Kidney epithelial cell (primary cell): Measurements from ENCODE around the gene MAP1LC3C. TPM values are rescaled to one million over a fixed set of nuclear protein-coding genes. Genes with fewer than 3 reads are reported as not detected.

Source experiments
- DNase-seq: peaks from one replicate; pipeline ENCODE4 v3.0.0-alpha.2; 2010; ENCODE audit warnings: low read depth
- H3K27me3 ChIP-seq: 2 replicates; pipeline ENCODE4 v1.6.0; 2011; ENCODE audit warnings: low read length; ENCODE audit not compliant: control insufficient read depth, insufficient read depth
- H3K36me3 ChIP-seq: 2 replicates; pipeline ENCODE4 v1.5.1; 2011; ENCODE audit warnings: low read length; ENCODE audit not compliant: control insufficient read depth, insufficient read depth
- H3K4me3 ChIP-seq: 2 replicates; pipeline ENCODE4 v1.5.1; 2011; ENCODE audit warnings: low read depth, mild to moderate bottlenecking, control low read depth, low read length
- total RNA-seq: library from RNA; depleted of rRNA; stranded (reverse); fragments of >200 nt; gene quantifications from 2 replicates; pipeline ENCODE4 v1.2.3, GENCODE V29; 2015
- TF ChIP-seq, protein P1 (sequence below): IDR thresholded peaks from 2 replicates; pipeline ENCODE4 v1.5.1; 2011; ENCODE audit warnings: mild to moderate bottlenecking, moderate library complexity, low read length, control low read depth, inconsistent platforms; ENCODE audit not compliant: insufficient read depth, poor library complexity, severe bottlenecking

Gene MAP1LC3C
- total RNA-seq, 1 donor from 2014 or later, result not detected

DNA sequence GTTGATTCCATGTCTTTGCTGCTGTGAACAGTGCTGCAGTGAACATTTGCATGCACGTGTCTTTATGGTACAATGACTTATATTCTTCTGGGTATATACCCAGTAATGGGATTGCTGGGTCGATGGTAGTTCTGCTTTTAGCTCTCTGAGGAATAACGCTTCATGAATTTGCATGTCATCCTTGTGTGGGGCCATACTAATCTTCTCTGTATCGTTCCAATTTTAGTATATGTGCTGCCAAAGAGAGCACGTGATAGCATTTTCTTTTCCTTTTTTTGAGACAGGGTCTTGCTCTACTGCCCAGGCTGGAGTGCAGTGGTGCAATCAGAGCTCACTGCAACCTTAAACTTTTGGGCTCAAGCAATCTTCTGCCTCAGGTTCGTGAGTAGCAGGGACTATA, 24.9 kb upstream of the MAP1LC3C start:
- Histone ChIP-seq H3K27me3 (no peaks in the 10 kb centered on the region), H3K36me3 (no peaks in the 10 kb centered on the region), H3K4me3 (no peak overlapping the region)
- TF ChIP-seq, protein P1, sequence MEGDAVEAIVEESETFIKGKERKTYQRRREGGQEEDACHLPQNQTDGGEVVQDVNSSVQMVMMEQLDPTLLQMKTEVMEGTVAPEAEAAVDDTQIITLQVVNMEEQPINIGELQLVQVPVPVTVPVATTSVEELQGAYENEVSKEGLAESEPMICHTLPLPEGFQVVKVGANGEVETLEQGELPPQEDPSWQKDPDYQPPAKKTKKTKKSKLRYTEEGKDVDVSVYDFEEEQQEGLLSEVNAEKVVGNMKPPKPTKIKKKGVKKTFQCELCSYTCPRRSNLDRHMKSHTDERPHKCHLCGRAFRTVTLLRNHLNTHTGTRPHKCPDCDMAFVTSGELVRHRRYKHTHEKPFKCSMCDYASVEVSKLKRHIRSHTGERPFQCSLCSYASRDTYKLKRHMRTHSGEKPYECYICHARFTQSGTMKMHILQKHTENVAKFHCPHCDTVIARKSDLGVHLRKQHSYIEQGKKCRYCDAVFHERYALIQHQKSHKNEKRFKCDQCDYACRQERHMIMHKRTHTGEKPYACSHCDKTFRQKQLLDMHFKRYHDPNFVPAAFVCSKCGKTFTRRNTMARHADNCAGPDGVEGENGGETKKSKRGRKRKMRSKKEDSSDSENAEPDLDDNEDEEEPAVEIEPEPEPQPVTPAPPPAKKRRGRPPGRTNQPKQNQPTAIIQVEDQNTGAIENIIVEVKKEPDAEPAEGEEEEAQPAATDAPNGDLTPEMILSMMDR, result no peak
- no peak for DNase-seq

DNA sequence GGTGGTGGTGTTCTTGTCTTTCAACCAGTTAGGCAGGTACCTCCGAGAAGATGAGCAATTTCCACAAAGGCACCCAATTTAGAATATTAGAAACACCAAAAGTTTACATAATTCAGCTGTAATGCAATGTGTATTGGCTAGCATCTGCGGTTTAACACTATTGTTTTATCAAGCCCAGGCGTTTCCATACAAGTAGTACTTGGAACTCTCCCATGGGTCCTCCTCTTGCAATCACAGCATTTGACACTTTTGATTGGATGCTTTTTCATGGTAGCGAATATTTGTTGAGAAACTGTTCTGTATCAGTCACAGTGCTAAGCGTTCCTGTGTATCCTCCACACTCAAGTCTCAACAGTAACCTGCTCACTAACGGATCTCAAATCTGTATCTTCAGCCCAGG, 20.1 kb upstream of the MAP1LC3C start:
- Histone ChIP-seq H3K27me3 (no peaks in the 10 kb centered on the region), H3K4me3 (no peak overlapping the region), H3K36me3 (no peaks in the 10 kb centered on the region)
- DNase-seq, result no peak
- TF ChIP-seq, protein P1, result no peak

- TF ChIP-seq, protein P1, result peak; percentile 78
- no peak for DNase-seq
- H3K36me3 ChIP-seq, result no peaks in the 10 kb centered on the region
- no peak overlapping the region for H3K4me3 ChIP-seq
- H3K27me3 ChIP-seq, result no peaks in the 10 kb centered on the region
Observed at GRCh38 chr1:242017580-242018233, 18.8 kb upstream of the MAP1LC3C start.

- DNase-seq, result no peak
- Histone ChIP-seq H3K36me3 (no peaks in the 10 kb centered on the region), H3K4me3 (no peak overlapping the region), H3K27me3 (no peaks in the 10 kb centered on the region)
- TF ChIP-seq, protein P1, result no peak
Observed at GRCh38 chr1:242016479-242016878, 17.6 kb upstream of the MAP1LC3C start.

DNA sequence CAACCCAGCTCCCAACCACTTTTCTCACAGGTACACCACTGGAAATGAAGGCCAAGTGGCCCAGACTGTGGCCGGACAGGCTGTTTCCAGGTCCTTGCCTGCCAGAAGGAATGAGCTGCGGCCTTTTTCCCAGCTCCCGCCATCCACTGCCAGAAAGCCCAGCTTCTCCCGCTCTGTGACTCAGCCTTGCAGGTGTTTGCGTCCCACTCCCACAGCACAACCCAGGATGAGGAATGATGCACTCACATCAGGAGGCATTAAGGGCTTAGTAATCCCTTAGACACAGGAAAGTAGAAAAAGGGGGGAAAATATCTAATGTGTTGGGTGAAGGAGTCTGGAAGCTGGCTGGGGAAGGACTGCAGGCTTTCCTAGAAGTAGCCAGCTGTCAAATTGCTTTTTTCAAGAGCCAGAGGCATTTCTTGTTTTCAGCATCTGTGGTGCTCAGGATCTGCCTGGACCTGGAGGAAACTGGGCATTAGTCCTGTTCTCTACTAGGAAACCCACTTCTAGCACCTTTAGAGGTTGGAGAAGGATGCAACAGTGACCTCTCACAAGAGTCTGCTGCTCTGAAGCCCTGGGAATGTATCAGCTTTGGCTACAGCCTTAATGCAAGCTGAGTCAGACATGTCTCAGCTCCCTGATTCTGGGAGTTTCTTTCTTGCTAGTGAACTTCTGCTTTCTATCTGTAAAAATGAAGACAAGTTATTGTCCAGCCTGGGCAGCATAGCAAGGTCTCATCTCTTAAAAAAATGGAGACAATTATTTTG, 13.2 kb upstream of the MAP1LC3C start:
- no peaks in the 10 kb centered on the region for H3K36me3 ChIP-seq
- DNase-seq, result no peak

More for the DNA sequence above, 13.2 kb upstream of the MAP1LC3C start:
- H3K27me3 ChIP-seq, result no peaks in the 10 kb centered on the region
- TF ChIP-seq, protein P1, result no peak
- no peak overlapping the region for H3K4me3 ChIP-seq
